GM12878 (cell line): ENCODE data around the gene RFFL. TPM values are rescaled to one million over a fixed set of nuclear protein-coding genes. Genes with fewer than 3 reads are reported as not detected.

Experiments
- BRCA1 ChIP-seq: IDR thresholded peaks from 2 replicates; pipeline ENCODE4 v1.6.1; 2011; ENCODE audit warnings: low read depth, low read length, improper control_type of control experiment
- CBFB ChIP-seq: IDR thresholded peaks from 2 replicates; pipeline ENCODE4 v1.6.1; 2016; ENCODE audit warnings: antibody characterized with exemption, low read depth
- CHD1 ChIP-seq: IDR thresholded peaks from 2 replicates; pipeline ENCODE4 v1.6.1; 2012; ENCODE audit warnings: low read depth, low read length, improper control_type of control experiment
- FOXM1 ChIP-seq: IDR thresholded peaks from 2 replicates; pipeline ENCODE4 v1.6.1; 2012; ENCODE audit warnings: low read depth, mild to moderate bottlenecking, inconsistent platforms, low read length, moderate library complexity
- HDAC6 ChIP-seq: fragments of 200-600 bp; sonication (generic); IDR thresholded peaks from one replicate; pipeline ENCODE4 v1.8.0; 2017; ENCODE audit warnings: antibody characterized with exemption; ENCODE audit not compliant: unreplicated experiment
- IRF4 ChIP-seq: IDR thresholded peaks from 2 replicates; pipeline ENCODE4 v1.6.1; 2011; ENCODE audit warnings: low read depth, low read length
- KAT2A ChIP-seq: conservative IDR thresholded peaks from 2 replicates; pipeline ENCODE4 v1.6.1; 2011; ENCODE audit warnings: low read depth, low read length; ENCODE audit not compliant: control insufficient read depth
- MEF2B ChIP-seq: fragments of 450-650 bp; IDR thresholded peaks from 2 replicates; pipeline ENCODE4 v1.6.1; 2018; ENCODE audit warnings: mild to moderate bottlenecking, moderate library complexity; ENCODE audit not compliant: partially characterized antibody, poor library complexity, severe bottlenecking
- NFIC ChIP-seq: IDR thresholded peaks from 2 replicates; pipeline ENCODE4 v1.6.1; 2012; ENCODE audit warnings: low read depth, mild to moderate bottlenecking, inconsistent platforms, low read length, moderate library complexity
- NFXL1 ChIP-seq: fragments of 450-650 bp; IDR thresholded peaks from 2 replicates; pipeline ENCODE4 v1.6.1; 2017; ENCODE audit warnings: antibody characterized with exemption, mild to moderate bottlenecking, borderline replicate concordance
- PAX5 ChIP-seq: IDR thresholded peaks from 2 replicates; pipeline ENCODE4 v1.6.1; 2011; ENCODE audit warnings: low read depth, low read length, borderline replicate concordance
- PAX8 ChIP-seq: fragments of 450-650 bp; IDR thresholded peaks from 2 replicates; pipeline ENCODE4 v1.6.1; 2017; ENCODE audit warnings: mild to moderate bottlenecking, moderate library complexity
- POLR2AphosphoS2 ChIP-seq: IDR thresholded peaks from 2 replicates; pipeline ENCODE4 v1.6.1; 2011; ENCODE audit warnings: low read depth, mild to moderate bottlenecking, low read length, improper control_type of control experiment, moderate library complexity
- RUNX3 ChIP-seq: IDR thresholded peaks from 2 replicates; pipeline ENCODE4 v1.6.1; 2012; ENCODE audit warnings: low read length, inconsistent platforms
- SIX5 ChIP-seq: IDR thresholded peaks from 2 replicates; pipeline ENCODE4 v1.6.1; 2011; ENCODE audit warnings: mild to moderate bottlenecking, low read depth, low read length, moderate library complexity; ENCODE audit not compliant: severe bottlenecking
- SMAD1 ChIP-seq: fragments of 450-650 bp; IDR thresholded peaks from 2 replicates; pipeline ENCODE4 v1.6.1; 2018; ENCODE audit warnings: mild to moderate bottlenecking, low read depth; ENCODE audit not compliant: partially characterized antibody
- STAT3 ChIP-seq: IDR thresholded peaks from 2 replicates; pipeline ENCODE4 v1.6.1; 2011; ENCODE audit warnings: low read depth, low read length, improper control_type of control experiment
- TAF1 ChIP-seq: IDR thresholded peaks from 2 replicates; pipeline ENCODE4 v1.6.1; 2011; ENCODE audit warnings: mild to moderate bottlenecking, low read depth, low read length, borderline replicate concordance
- TARDBP ChIP-seq: IDR thresholded peaks from 2 replicates; pipeline ENCODE4 v1.6.1; 2016; ENCODE audit warnings: borderline replicate concordance
- TBL1XR1 ChIP-seq: IDR thresholded peaks from 2 replicates; pipeline ENCODE4 v1.6.1; 2012; ENCODE audit warnings: low read depth, low read length, improper control_type of control experiment
- TCF12 ChIP-seq: IDR thresholded peaks from 2 replicates; pipeline ENCODE4 v1.6.1; 2011; ENCODE audit warnings: low read depth, mild to moderate bottlenecking, low read length
- YBX1 ChIP-seq: fragments of 450-650 bp; IDR thresholded peaks from 2 replicates; pipeline ENCODE4 v1.6.1; 2016; ENCODE audit warnings: antibody characterized with exemption
- ZNF24 ChIP-seq: fragments of 450-650 bp; IDR thresholded peaks from 2 replicates; pipeline ENCODE4 v1.6.1; 2017; ENCODE audit warnings: antibody characterized with exemption, mild to moderate bottlenecking
- polyA plus RNA-seq, 11 experiments: library from polyadenylated mRNA; depleted of rRNA in 4 of 11; unstranded in 6 of 11; stranded (reverse) in 5 of 11; fragments of >200 nt; fragmentation: Nextera tagmentation in 4 of 11; fragmentation: Illumina TruSeq in 1 of 11; extraction: Ambion mirVana in 4 of 11; extraction: Trizol in 1 of 11; gene quantifications; 1 replicate in 1 of 11; 2 replicates in 10 of 11; pipeline versions ENCODE4 v1.2.1 to v1.2.3, GENCODE V29; 2011 to 2016; ENCODE audit warnings: inconsistent platforms in 2 of 11, missing spikeins in 2 of 11, low read depth in 1 of 11
- total RNA-seq, 4 experiments: library from RNA; depleted of rRNA in 3 of 4; stranded (reverse); fragments of >200 nt in 3 of 4; fragmentation: Illumina TruSeq in 1 of 4; extraction: Trizol in 1 of 4; gene quantifications; 2 replicates each; pipeline versions ENCODE4 v1.2.1 to v1.2.3, GENCODE V29; 2013 to 2021
- TF ChIP-seq, protein P1 (sequence below): fragments of 450-650 bp; IDR thresholded peaks from 2 replicates; pipeline ENCODE4 v1.6.1; 2017; ENCODE audit warnings: borderline replicate concordance
- TF ChIP-seq, protein P2 (sequence below): fragments of 450-650 bp; IDR thresholded peaks from 2 replicates; pipeline ENCODE4 v1.6.1; 2018; ENCODE audit warnings: borderline replicate concordance, mild to moderate bottlenecking; ENCODE audit not compliant: partially characterized antibody
- TF ChIP-seq, protein P3 (sequence below): IDR thresholded peaks from 2 replicates; pipeline ENCODE4 v1.6.1; 2012; ENCODE audit warnings: low read length, inconsistent platforms
- TF ChIP-seq, protein P4 (sequence below): IDR thresholded peaks from 2 replicates; pipeline ENCODE4 v1.6.1; 2012; ENCODE audit warnings: low read depth, low read length, improper control_type of control experiment

Gene RFFL
- total and polyA plus RNA-seq, 10 of the 15 experiments (the other 5 are each of a cell fraction or from before 2014, with no cell fraction given): 4.7 to 56.1 (median 26.9) TPM

DNA sequence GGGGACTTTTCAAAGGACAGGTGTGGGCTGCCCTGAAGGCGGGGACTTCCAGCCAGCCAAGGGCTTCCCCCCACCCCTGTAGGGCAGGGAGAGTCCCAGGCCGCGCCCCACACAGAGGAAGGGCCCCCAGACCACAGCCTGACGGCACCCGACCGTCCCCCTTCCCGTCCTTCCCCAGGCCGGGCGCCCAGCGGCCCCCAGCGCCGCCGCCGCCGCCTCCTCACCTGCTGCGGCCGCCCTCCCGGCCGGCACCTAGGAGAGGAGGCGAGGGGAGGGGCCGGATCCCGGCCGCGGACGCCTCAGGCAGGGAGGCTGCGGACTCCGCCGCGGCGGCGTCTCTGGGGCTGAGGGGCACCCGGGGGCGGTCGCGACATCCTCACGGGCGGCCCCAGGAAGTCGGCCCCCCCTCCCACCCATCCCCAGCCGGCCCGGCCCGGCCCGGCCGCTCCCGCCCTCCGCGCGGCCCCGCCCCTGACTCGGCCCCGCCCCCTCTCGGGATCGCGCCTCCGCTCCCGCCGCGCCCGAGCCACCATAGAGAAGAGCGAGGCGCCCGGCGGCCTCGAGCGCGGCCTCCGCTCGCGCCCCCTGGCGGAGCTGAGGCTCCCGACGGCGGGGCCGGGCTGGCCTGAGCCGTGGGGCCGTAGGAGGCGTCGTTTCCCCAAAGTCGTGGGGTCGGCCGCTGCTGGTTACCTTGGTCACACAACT lies 25.5 kb upstream of the RFFL start (continued):
- TF ChIP-seq, protein P1, sequence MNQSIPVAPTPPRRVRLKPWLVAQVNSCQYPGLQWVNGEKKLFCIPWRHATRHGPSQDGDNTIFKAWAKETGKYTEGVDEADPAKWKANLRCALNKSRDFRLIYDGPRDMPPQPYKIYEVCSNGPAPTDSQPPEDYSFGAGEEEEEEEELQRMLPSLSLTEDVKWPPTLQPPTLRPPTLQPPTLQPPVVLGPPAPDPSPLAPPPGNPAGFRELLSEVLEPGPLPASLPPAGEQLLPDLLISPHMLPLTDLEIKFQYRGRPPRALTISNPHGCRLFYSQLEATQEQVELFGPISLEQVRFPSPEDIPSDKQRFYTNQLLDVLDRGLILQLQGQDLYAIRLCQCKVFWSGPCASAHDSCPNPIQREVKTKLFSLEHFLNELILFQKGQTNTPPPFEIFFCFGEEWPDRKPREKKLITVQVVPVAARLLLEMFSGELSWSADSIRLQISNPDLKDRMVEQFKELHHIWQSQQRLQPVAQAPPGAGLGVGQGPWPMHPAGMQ: no peak
- TF ChIP-seq TCF12 (peak; percentile 90), STAT3 (no peak), PAX5 (peak; percentile 84; the same call in 1 of the 2 replicates), NFXL1 (no peak), FOXM1 (peak; percentile 57; the same call in 1 of the 2 replicates), CBFB (no peak), RUNX3 (peak; percentile 85), MEF2B (peak; percentile 15), SMAD1 (no peak), KAT2A (no peak), YBX1 (no peak), IRF4 (0 out of 2 replicates have a peak, but pooled peaks have one; percentile 31), TBL1XR1 (peak; percentile 61), PAX8 (no peak), TAF1 (no peak), TARDBP (no peak), BRCA1 (no peak), ZNF24 (peak; percentile 43), POLR2AphosphoS2 (peak; percentile 68), SIX5 (no peak), CHD1 (no peak), HDAC6 (no peak), NFIC (no peak)
- TF ChIP-seq, protein P2, sequence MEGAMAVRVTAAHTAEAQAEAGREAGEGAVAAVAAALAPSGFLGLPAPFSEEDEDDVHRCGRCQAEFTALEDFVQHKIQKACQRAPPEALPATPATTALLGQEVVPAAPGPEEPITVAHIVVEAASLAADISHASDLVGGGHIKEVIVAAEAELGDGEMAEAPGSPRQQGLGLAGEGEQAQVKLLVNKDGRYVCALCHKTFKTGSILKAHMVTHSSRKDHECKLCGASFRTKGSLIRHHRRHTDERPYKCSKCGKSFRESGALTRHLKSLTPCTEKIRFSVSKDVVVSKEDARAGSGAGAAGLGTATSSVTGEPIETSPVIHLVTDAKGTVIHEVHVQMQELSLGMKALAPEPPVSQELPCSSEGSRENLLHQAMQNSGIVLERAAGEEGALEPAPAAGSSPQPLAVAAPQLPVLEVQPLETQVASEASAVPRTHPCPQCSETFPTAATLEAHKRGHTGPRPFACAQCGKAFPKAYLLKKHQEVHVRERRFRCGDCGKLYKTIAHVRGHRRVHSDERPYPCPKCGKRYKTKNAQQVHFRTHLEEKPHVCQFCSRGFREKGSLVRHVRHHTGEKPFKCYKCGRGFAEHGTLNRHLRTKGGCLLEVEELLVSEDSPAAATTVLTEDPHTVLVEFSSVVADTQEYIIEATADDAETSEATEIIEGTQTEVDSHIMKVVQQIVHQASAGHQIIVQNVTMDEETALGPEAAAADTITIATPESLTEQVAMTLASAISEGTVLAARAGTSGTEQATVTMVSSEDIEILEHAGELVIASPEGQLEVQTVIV: no peak
- TF ChIP-seq, protein P3, sequence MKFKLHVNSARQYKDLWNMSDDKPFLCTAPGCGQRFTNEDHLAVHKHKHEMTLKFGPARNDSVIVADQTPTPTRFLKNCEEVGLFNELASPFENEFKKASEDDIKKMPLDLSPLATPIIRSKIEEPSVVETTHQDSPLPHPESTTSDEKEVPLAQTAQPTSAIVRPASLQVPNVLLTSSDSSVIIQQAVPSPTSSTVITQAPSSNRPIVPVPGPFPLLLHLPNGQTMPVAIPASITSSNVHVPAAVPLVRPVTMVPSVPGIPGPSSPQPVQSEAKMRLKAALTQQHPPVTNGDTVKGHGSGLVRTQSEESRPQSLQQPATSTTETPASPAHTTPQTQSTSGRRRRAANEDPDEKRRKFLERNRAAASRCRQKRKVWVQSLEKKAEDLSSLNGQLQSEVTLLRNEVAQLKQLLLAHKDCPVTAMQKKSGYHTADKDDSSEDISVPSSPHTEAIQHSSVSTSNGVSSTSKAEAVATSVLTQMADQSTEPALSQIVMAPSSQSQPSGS: no peak
- TF ChIP-seq, protein P4, sequence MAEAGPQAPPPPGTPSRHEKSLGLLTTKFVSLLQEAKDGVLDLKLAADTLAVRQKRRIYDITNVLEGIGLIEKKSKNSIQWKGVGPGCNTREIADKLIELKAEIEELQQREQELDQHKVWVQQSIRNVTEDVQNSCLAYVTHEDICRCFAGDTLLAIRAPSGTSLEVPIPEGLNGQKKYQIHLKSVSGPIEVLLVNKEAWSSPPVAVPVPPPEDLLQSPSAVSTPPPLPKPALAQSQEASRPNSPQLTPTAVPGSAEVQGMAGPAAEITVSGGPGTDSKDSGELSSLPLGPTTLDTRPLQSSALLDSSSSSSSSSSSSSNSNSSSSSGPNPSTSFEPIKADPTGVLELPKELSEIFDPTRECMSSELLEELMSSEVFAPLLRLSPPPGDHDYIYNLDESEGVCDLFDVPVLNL: 0 out of 2 replicates have a peak, but pooled peaks have one; percentile 49
